Measurements from ENCODE around the gene PDK1.

- TF ChIP-seq REST (IDR thresholded peaks at IDR 0.05; ENCODE audit: insufficient read depth in 1 of 2, low read depth in 2 of 2, low read length in 2 of 2) = no peak
- TF ChIP-seq POLR2AphosphoS5 (IDR thresholded peaks at IDR 0.05; ENCODE audit: low read depth, low read length) = no peak
- TF ChIP-seq TAF1 (IDR thresholded peaks at IDR 0.05; ENCODE audit: borderline replicate concordance, insufficient read depth, low read length) = no peak
- TF ChIP-seq SIN3A (IDR thresholded peaks at IDR 0.05; ENCODE audit: borderline replicate concordance, insufficient read depth, low read length) = no peak
Observed at GRCh38 chr2:172639256-172639655, 83.4 kb downstream of the PDK1 start.

All from PFSK-1 (cell line).